Neuronal stem cell (in vitro differentiated cells): ENCODE data around the gene PCED1B.
"Not testable (repeated sequence)": the region's sequence is repeated elsewhere in the genome, so short reads cannot be mapped to it uniquely, and the experiment has no call there.

ENCODE experiments used
- DNase-seq: peaks from one replicate; pipeline ENCODE4 v3.0.0-alpha.2; 2013; ENCODE audit warnings: low spot score
- H2AFZ ChIP-seq: one replicate; pipeline ENCODE4 v1.6.1; 2013; ENCODE audit warnings: mild to moderate bottlenecking, low read length, inconsistent platforms
- H2AK5ac ChIP-seq: 2 replicates; pipeline ENCODE4 v1.6.1; 2013; ENCODE audit warnings: low read depth, mild to moderate bottlenecking, inconsistent platforms, low read length, moderate library complexity, mixed read lengths
- H2BK120ac ChIP-seq: 2 replicates; pipeline ENCODE4 v1.6.1; 2013; ENCODE audit warnings: low read depth, mild to moderate bottlenecking, inconsistent platforms, low read length, moderate library complexity, mixed read lengths
- H2BK12ac ChIP-seq: one replicate; pipeline ENCODE4 v1.6.1; 2013; ENCODE audit warnings: low read length, inconsistent platforms
- H2BK15ac ChIP-seq: 2 replicates; pipeline ENCODE4 v1.6.1; 2013; ENCODE audit warnings: mild to moderate bottlenecking, low read length, inconsistent platforms, mixed read lengths
- H2BK5ac ChIP-seq: one replicate; pipeline ENCODE4 v1.6.1; 2013; ENCODE audit warnings: inconsistent platforms, mild to moderate bottlenecking, low read length, moderate library complexity
- H3K14ac ChIP-seq: one replicate; pipeline ENCODE4 v1.6.1; 2013; ENCODE audit warnings: low read length, inconsistent platforms
- H3K18ac ChIP-seq: 2 replicates; pipeline ENCODE4 v1.6.1; 2013; ENCODE audit warnings: low read length, inconsistent platforms
- H3K23ac ChIP-seq: 2 replicates; pipeline ENCODE4 v1.6.1; 2013; ENCODE audit warnings: low read depth, mild to moderate bottlenecking, mixed read lengths, low read length, inconsistent platforms; ENCODE audit not compliant: poor library complexity
- H3K27ac ChIP-seq: replicated peaks from 3 replicates; pipeline ENCODE4 v1.5.1; 2013; ENCODE audit warnings: low read length, inconsistent platforms
- H3K27me3 ChIP-seq, 3 experiments: 2 replicates each; pipeline ENCODE4 v1.6.1; 2013; ENCODE audit warnings: low read length in 3 of 3, mild to moderate bottlenecking in 2 of 3, inconsistent platforms in 1 of 3, low read depth in 1 of 3, mixed read lengths in 1 of 3, moderate library complexity in 1 of 3; ENCODE audit not compliant: control insufficient read depth in 3 of 3, insufficient read depth in 3 of 3
- H3K36me3 ChIP-seq, 2 donors: replicated peaks in 1 of 2; 2 replicates each; pipeline ENCODE4 v1.6.1; 2013; ENCODE audit warnings: low read length in 2 of 2; ENCODE audit not compliant: control insufficient read depth in 2 of 2, insufficient read depth in 2 of 2
- H3K4ac ChIP-seq: 2 replicates; pipeline ENCODE4 v1.6.1; 2013; ENCODE audit warnings: inconsistent platforms, mild to moderate bottlenecking, low read length, moderate library complexity
- H3K4me1 ChIP-seq, 2 donors: 1 replicate in 1 of 2; 2 replicates in 1 of 2; pipeline ENCODE4 v1.6.1; 2013; ENCODE audit warnings: low read length in 2 of 2, low read depth in 1 of 2; ENCODE audit not compliant: control insufficient read depth in 2 of 2, insufficient read depth in 1 of 2
- H3K4me2 ChIP-seq: one replicate; pipeline ENCODE4 v1.6.1; 2013; ENCODE audit warnings: mild to moderate bottlenecking, low read length, inconsistent platforms; ENCODE audit not compliant: insufficient read depth, poor library complexity, severe bottlenecking
- H3K4me3 ChIP-seq, 2 donors: 2 replicates each; pipeline ENCODE4 v1.5.1; 2013; ENCODE audit warnings: low read length in 2 of 2, mild to moderate bottlenecking in 2 of 2, inconsistent platforms in 1 of 2, moderate library complexity in 1 of 2
- H3K79me1 ChIP-seq: one replicate; pipeline ENCODE4 v1.6.1; 2013; ENCODE audit warnings: low read depth, mild to moderate bottlenecking, inconsistent platforms, low read length, moderate library complexity
- H3K9ac ChIP-seq: one replicate; pipeline ENCODE4 v1.6.1; 2013; ENCODE audit warnings: mild to moderate bottlenecking, low read depth, low read length, inconsistent platforms; ENCODE audit not compliant: poor library complexity
- H3K9me3 ChIP-seq, 2 donors: replicated peaks in 1 of 2; 2 replicates each; pipeline versions ENCODE3 to v1.6.1; 2013; ENCODE audit warnings: low read length in 2 of 2, mild to moderate bottlenecking in 2 of 2, inconsistent platforms in 1 of 2, low read depth in 1 of 2, mixed read lengths in 1 of 2, moderate library complexity in 1 of 2; ENCODE audit not compliant: control insufficient read depth in 2 of 2, insufficient read depth in 1 of 2
- H4K8ac ChIP-seq: one replicate; pipeline ENCODE4 v1.6.1; 2013; ENCODE audit warnings: low read depth, mild to moderate bottlenecking, inconsistent platforms, low read length, moderate library complexity
- H4K91ac ChIP-seq: one replicate; pipeline ENCODE4 v1.6.1; 2013; ENCODE audit warnings: low read length, low read depth, mild to moderate bottlenecking, inconsistent platforms; ENCODE audit not compliant: poor library complexity
- WGBS, 2 donors: extraction: QIAGEN DNeasy Blood & Tissue Kit; methylation state at CpG; one replicate each; pipeline ENCODE4 v1.1.7; 2013; ENCODE audit warnings: missing lambda C conversion rate in 2 of 2, mixed read lengths in 1 of 2; ENCODE audit not compliant: insufficient read length in 2 of 2, insufficient replicate concordance in 1 of 2; ENCODE audit errors: extremely low coverage in 2 of 2; 5-methylcytosine and 5-hydroxymethylcytosine counted together

Gene PCED1B

DNA sequence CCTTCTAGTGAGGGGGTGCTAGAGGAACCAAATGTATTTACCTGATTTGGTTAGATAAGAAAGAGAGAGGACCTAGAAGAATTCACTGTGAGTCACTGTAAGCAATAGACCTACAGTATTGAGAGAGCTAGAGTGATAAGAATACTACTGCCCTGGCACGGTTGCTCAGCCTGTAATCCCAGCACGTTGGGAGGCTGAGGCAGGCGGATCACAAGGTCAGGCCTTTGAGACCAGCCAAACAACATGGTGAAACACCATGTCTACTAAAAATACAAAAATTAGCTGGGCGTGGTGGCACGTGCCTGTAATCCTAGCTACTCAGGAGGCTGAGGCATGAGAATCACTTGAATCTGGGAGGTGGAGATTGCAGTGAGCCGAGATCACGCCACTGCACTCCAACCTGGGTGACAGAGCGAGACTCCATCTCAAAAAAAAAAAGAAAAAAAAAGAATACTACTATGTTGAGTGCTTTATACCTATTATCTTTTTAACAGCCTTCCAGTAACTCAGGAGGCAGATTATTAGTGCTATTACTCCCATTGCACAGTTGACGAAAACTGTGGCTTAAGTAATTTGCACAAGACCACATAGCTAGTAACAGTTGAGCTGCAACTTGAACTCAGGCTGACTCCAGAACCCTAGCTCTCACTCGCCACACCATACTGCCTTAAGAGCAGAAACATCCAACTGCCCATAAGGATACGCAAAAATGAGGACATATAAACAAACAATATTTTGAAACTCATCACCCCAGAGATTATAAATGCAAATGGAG is 102.9 kb downstream of the PCED1B start:
- H3K4ac ChIP-seq, H3K4me1 ChIP-seq, H3K9ac ChIP-seq, H2BK120ac ChIP-seq, H2AK5ac ChIP-seq, H3K27ac ChIP-seq, H2BK5ac ChIP-seq, DNase-seq, H2AFZ ChIP-seq, H3K9me3 ChIP-seq, H2BK12ac ChIP-seq, H4K8ac ChIP-seq, H3K27me3 ChIP-seq, H3K4me2 ChIP-seq, H3K79me1 ChIP-seq, H3K18ac ChIP-seq, H4K91ac ChIP-seq, H3K36me3 ChIP-seq, H3K4me3 ChIP-seq, H3K23ac ChIP-seq, H2BK15ac ChIP-seq, H3K14ac ChIP-seq: not testable (repeated sequence)
- no CpG with 5 or more reads among the region's 11 CpGs for WGBS, 2 donors

GRCh38 chr12:47184229-47184628 is 104.8 kb downstream of the PCED1B start:
- Histone ChIP-seq H3K4me2 (no peak overlapping the region), H3K9me3 (no peaks in the 10 kb centered on the region), H2AK5ac (no peak overlapping the region), H2BK120ac (no peak overlapping the region), H3K4me3 (no peak overlapping the region), H3K4ac (no peak overlapping the region), H3K27ac (no peak overlapping the region), H2BK5ac (no peak overlapping the region), H2BK12ac (no peak overlapping the region), H3K79me1 (no peaks in the 10 kb centered on the region), H4K8ac (no peak overlapping the region), H3K14ac (no peak overlapping the region), H3K36me3 (no peaks in the 10 kb centered on the region), H2BK15ac (no peak overlapping the region), H3K27me3 (no peaks in the 10 kb centered on the region), H4K91ac (no peak overlapping the region), H3K9ac (no peak overlapping the region), H3K23ac (no peak overlapping the region), H3K18ac (no peak overlapping the region), H2AFZ (no peak overlapping the region), H3K4me1 (no peaks in the 10 kb centered on the region)
- DNase-seq = no peak
- no CpG with 5 or more reads among the region's 3 CpGs for WGBS, 2 donors

GRCh38 chr12:47184813-47185212 is 105.4 kb downstream of the PCED1B start:
- DNase-seq = no peak
- H3K4me2 ChIP-seq = no peak overlapping the region

GRCh38 chr12:47186246-47186645 is 106.8 kb downstream of the PCED1B start:
- Histone ChIP-seq H2BK12ac (no peak overlapping the region), H3K4me2 (no peak overlapping the region), H3K4me1 (peaks cover 0 to 6% of the 10 kb centered on the region in 2 donors), H3K79me1 (no peaks in the 10 kb centered on the region), H3K18ac (no peak overlapping the region), H2BK120ac (no peak overlapping the region), H4K8ac (no peak overlapping the region), H2BK5ac (no peak overlapping the region), H3K9me3 (no peaks in the 10 kb centered on the region), H4K91ac (no peak overlapping the region), H3K23ac (no peak overlapping the region), H3K36me3 (no peaks in the 10 kb centered on the region), H3K9ac (no peak overlapping the region), H3K27ac (no peak overlapping the region), H3K4ac (no peak overlapping the region), H2AFZ (no peak overlapping the region), H2BK15ac (no peak overlapping the region), H2AK5ac (no peak overlapping the region), H3K27me3 (no peaks in the 10 kb centered on the region), H3K4me3 (no peak overlapping the region), H3K14ac (no peak overlapping the region)
- WGBS, 2 donors = no CpG with 5 or more reads among the region's 2 CpGs
- no peak for DNase-seq

More at GRCh38 chr12:47184813-47185212, 105.4 kb downstream of the PCED1B start:
- Histone ChIP-seq H3K27ac (no peak overlapping the region), H3K27me3 (no peaks in the 10 kb centered on the region), H3K4me3 (no peak overlapping the region), H2AK5ac (no peak overlapping the region), H3K14ac (no peak overlapping the region), H3K9me3 (no peaks in the 10 kb centered on the region), H3K23ac (no peak overlapping the region), H4K8ac (no peak overlapping the region), H3K36me3 (no peaks in the 10 kb centered on the region), H2BK15ac (no peak overlapping the region), H3K79me1 (no peaks in the 10 kb centered on the region), H4K91ac (no peak overlapping the region), H2AFZ (no peak overlapping the region), H2BK120ac (no peak overlapping the region), H3K9ac (no peak overlapping the region), H3K4ac (no peak overlapping the region), H2BK5ac (no peak overlapping the region), H3K4me1 (peaks cover 0 to 2% of the 10 kb centered on the region in 2 donors), H2BK12ac (no peak overlapping the region), H3K18ac (no peak overlapping the region)
